Raji (cell line): ENCODE results near the gene EIF5A.

ENCODE experiments used
- POLR2A ChIP-seq: IDR thresholded peaks from 2 replicates; pipeline ENCODE4 v1.6.1; 2011; ENCODE audit warnings: low read depth, low read length, control low read depth; ENCODE audit not compliant: insufficient read depth

EIF5A gene

DNA sequence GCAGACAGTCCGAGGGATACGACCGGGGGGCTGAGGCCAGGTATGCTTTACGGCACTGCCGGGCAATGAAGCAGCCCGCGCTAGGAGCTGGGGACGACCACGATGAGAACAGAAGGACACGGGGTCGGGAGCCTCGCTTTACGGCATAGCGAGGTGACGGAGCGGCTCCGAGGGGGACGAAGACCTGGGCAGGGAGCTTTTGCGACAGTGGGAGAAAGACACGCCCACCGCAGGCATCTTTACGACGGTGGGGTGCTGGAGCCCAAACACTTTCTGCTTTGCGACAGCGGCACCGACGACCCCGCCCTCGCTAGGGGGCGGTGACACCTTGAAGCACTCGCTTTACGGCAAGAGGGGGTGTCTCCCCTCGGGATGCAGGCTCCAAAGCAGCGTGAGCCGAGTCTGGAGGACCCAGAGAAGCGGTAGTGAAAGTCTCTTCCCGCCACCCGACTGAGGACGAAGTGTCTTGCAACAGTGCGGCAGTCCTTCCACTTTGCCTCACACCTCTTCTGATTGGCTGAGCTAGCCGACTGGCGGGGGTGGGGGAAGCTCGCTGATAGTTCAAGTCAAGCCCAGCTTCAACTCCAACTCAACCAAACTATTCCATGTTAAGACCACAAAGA lies 22.1 kb downstream of the EIF5A start:
- peak; percentile 94 for TF ChIP-seq POLR2A

DNA sequence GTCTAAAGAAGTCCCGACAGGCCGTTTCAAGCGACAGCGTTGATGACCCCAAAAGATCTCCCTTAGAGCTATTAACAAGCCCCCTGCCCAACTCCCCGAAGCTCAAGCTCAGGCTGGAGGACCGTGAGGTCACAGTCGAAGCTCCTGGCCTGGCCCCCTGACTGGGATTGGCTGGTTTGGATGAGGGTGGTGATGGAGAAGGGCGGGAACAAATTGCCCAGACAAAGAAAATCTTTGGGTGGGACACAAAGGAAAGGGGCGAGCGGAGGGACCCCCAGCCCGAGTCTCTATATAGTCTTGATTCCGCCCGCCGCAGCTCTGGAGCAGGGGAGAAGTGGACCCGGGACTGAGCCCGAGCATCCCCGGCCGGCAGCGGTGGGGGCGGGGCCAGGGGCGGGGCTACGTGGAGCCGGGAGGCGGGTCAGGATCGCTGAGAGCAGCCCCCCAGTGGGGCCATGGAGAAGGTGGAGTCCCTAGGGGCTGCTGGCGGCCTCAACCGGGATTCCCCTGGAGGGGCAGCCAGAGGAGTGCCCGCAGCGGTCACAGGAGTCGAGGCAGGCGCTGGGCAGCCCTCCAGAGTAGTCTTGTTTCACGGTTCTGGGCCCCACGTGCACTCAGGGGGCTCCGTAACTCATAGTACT lies 22.7 kb downstream of the EIF5A start:
- peak; percentile 48; the same call in 1 of the 2 replicates for TF ChIP-seq POLR2A

DNA sequence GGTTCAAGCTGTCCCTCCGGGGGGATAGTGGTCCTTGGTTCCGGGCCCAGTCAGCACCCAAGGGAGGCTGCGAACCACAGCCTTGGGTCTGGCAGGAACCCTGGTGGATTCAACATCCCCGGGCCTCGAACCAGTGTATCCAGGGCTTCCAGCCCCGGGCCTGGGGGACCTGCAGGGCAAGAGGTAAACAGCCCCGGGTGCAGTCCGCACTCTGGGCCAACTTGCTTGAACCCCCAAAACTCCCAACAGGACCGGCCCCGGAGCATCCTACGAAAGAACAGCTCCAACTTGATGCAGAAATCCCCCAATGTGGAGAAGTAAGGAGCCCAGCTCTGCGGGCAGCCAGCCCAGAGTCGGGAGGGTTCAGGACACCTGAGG lies 23.2 kb downstream of the EIF5A start:
- TF ChIP-seq POLR2A = no peak

DNA sequence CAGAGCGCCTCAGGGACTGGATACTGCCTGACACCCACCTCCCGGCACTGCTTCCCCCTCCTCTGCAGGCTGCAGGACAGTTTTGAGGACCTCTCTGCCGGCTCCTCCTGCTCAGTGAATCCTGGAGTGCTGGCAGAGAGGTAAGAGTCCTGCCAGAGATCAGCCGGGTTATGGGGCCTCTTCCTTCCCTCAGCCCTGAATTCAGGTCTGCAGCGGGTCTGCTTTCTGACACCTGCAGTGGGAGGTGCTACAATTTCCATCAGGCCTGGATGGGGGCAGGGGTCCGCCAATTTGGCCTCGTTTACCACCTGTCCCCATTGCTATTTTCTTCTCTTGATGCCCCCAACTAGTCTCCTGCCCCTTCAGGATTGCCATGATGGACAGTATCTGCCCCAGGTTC lies 24.7 kb downstream of the EIF5A start:
- TF ChIP-seq POLR2A = no peak

DNA sequence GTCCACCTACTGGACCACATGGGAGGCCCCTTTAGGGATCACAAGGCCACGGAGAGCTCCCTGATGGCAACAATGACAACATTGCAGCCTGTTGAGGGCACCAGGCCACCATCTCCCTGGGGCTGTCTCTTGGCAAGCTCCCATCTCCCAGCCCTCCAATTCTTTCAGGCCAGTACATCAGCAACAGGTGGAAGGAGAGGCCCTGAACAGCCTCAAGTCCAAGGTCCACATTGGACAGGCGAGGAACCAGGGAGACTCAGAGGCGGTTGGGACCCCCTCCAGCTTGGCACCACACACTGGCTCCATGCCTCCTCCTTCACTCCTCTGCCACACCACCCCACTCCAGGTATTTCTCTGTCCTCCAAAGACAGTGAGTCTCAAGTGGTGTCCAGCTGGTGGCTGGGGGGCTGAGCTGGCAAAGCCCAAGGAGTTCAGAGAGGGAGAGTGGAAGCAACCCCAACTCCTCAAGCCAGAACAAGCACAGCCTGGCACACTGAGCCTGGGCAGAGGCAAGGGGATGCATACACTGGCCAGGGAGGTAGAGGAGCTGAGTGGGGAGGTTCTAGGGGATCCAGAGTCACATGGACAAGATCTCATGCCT lies 27.6 kb downstream of the EIF5A start:
- TF ChIP-seq POLR2A = no peak

DNA sequence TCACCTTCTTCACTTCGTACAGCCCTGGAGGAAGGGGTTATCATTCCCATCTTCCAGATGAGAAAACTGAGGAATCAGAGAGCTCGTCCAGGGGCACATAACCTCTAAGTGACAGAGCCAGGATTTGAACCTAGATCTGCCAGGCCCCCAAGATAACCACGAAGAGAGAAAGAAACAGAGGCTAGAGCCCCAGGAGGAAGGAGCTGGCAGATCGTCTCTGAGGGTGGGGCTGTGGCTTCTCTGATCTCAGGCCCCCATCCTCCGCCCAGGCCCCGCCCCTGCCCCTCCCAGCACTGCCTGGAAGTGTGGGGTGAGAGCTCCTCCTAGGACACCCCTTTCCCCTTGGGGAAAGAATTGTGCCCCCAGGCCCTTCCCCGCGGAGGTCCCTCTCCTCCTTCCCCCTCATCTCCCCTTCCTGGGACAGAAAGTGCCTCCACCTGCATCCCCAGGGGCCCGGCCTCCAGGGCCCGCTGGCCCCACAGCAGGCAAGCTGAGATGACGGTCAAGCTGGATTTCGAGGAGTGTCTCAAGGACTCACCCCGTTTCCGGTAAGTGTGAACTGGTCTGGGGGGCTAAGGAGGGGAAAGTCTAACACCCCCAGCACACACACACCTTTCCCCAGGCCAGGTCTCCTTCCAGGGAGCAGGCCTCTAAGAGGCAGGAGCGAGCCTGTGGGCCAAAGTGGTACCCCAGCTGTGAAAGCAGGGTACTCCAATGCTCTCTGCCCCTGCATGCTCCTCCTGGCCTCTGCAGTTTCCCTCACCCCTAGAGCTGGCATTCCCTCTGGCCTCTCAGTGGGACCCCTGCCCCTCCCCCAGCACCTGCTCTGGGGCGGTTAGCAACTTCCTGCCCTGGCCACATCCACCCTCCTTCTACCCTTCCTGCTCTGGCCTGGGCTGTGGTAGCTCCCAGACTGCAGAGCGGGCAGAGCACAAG lies 29.1 kb downstream of the EIF5A start, which contains the start of gene ACAP1:
Gene ACAP1, plus strand, starts transcription at position 290 of the 936 bp plus-strand sequence. Its CDS starts 206 bp downstream, at position 496.
- peak; percentile 57 for TF ChIP-seq POLR2A

DNA sequence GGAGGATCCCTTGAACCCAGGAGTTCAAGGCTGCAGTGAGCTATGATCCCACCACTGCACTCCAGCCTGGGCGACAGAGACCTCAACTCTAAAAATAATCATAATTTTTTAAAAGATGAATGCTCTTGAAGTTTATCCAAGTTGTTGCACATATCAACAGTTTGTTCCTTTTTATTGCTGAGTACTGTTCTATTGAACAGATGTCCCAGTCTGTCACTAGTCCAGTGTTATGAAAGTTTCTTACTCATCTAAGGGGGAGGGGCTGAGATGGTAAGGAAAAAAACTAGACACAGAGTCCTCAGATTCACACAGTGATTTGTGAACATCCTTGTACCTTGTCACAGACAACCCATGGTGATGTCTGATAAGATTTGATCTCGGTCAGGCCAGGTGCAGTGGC lies 32.8 kb downstream of the EIF5A start:
- TF ChIP-seq POLR2A = no peak

DNA sequence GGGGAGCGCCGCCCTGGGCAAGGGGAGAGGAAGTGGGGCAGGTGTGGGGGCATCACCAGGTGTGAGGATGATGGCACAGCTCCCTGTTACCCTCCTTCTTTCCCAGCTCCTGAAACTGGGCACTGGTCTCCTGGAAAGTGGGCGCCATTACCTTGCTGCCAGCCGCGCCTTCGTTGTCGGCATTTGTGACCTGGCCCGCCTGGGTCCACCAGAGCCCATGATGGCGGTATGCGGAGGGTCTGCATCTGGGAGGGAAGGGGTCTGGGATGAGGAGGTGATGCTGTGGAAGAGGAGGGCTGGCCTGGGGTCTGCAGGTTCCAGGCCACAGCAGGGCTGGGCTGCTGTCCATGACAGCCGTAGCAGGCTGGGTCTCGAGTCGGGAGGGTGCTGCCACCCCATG lies 34.4 kb downstream of the EIF5A start:
- no peak for TF ChIP-seq POLR2A

DNA sequence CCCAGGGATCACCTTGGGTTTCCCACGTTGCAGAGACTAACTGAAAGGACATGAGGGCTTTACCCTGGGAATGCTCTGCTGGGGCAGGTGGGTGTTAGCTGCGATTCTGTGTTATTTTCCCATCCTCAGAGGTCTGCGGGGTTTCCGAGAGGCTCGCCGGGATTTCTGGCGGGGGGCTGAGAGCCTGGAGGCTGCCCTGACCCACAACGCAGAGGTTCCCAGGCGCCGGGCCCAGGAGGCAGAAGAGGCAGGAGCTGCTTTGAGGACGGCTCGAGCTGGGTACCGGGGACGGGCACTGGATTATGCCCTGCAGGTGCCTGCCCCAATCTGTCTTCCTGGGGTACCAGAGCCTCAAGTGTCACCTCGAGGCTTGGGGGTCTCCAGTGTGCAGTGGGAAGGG lies 35.8 kb downstream of the EIF5A start:
- no peak for TF ChIP-seq POLR2A

DNA sequence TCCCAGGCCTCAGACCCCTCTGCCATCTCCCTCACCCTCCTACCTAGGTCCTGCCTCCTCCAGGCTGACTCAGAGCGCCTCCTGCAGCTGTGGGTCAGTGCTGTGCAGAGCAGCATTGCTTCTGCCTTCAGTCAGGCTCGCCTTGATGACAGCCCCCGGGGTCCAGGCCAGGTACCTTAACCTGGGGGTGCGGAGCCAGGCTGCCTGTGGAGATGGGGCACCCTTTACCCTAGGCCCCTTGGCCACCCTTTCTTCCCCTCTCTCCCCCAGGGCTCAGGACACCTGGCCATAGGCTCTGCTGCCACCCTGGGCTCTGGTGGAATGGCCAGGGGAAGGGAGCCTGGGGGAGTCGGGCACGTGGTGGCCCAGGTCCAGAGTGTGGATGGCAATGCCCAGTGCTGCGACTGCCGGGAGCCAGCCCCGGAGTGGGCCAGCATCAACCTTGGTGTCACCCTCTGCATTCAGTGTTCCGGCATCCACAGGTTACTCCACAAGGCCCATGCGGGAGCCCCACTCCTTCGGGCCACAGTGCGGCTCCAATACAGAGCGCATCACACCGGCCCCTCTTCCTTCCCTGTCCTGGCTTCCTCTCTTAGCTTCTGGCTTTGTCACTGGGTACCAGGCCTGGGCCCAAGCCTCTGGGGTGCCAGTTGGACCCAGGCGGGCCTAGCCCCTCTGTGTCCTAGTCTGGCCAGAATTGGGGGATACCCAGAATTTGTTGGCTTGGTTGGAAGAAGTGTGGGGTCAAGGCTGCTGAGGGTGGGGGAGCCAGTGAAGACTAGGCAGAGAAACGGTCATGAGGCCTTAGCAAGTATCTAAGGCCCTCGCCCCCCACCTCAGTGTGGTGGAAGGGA lies 39.6 kb downstream of the EIF5A start:
- TF ChIP-seq POLR2A = no peak

DNA sequence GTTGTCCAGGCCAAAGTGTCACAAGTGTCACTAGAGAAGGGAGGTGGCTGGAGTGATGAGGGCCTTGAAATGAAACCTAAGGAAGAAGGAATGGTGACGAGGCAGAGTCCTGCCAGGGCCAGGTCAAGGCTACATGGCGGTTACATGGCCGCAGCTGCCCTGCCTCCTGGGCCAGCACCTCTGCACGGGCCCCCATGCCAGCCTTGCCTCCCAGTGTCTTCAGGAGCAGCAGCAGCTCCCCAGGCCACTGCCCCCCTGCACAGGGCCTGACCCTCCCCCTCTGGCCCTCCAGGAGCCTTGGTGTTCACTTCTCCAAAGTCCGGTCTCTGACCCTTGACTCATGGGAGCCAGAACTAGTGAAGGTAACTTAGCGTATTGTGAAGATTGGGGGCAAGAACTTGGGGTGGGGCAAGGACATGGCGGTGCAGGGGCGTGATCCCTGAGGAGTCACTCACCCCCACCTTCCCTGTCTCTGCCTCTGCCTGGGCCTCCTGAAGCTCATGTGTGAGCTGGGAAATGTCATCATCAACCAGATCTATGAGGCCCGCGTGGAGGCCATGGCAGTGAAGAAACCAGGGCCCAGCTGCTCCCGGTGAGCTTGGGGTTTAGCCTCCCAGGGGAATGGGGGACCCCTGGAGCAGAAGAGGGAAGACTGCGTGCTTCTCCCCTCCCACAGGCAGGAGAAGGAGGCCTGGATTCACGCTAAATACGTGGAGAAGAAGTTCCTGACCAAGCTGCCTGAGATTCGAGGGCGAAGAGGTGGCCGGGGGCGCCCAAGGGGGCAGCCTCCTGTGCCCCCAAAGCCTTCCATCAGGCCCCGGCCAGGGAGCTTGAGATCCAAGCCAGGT lies 40.4 kb downstream of the EIF5A start:
- no peak for TF ChIP-seq POLR2A

DNA sequence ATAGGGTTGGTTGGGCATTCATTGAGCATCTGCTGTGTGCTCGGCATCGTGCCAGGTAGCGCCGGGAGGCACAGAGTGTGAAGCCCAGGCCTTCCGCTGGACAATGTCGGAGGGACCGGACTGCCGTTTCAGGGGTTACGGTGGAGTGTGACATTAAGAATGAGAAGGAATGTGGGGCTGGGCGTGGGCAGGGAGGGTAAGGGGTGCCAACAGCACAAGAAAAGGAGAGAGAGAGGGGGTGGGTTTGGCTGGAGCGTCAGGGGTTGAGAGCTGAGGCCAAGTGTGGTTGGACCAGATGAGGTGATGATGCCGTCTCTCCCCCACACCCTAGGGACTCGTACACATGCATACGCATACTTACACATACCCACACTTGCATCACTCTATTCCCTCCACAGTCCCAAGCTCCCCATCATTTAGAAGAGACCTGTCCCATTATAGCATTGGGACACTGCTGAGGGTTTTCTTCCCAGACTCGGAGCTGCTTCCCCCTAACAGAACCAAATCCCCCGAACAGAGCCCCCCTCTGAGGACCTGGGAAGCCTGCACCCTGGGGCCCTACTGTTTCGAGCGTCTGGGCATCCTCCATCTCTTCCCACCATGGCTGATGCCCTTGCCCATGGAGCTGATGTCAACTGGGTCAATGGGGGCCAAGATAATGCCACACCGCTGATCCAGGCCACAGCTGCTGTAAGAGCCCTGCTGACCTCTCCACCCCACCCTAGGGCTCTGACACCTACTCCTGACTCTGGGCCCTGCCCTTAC lies 41.2 kb downstream of the EIF5A start:
- TF ChIP-seq POLR2A = no peak
